Upper lobe of right lung (tissue), 1 donor: ENCODE measurements around the gene TTC28. TPM values are rescaled to one million over a fixed set of nuclear protein-coding genes. Genes with fewer than 3 reads are reported as not detected.
"Not testable (repeated sequence)": the region's sequence is repeated elsewhere in the genome, so short reads cannot be mapped to it uniquely, and the experiment has no call there.

ENCODE experiments used
- ATAC-seq: fragments of 200-7000 bp; cut with Tn5 transposase; one replicate; pipeline ENCODE4 v1.9.1; 2020; ENCODE audit warnings: mild to moderate bottlenecking, moderate library complexity
- DNase-seq: peaks from one replicate; pipeline ENCODE4 v3.0.0-alpha.2; 2020
- H3K27ac ChIP-seq: fragments of 200-600 bp; one replicate; pipeline ENCODE4 v1.8.0; 2022
- H3K27me3 ChIP-seq: fragments of 200-600 bp; one replicate; pipeline ENCODE4 v1.8.0; 2022; ENCODE audit warnings: mild to moderate bottlenecking
- H3K36me3 ChIP-seq: fragments of 200-600 bp; one replicate; pipeline ENCODE4 v1.8.0; 2022
- H3K4me1 ChIP-seq: fragments of 200-600 bp; one replicate; pipeline ENCODE4 v1.8.0; 2022
- H3K4me3 ChIP-seq: fragments of 200-600 bp; one replicate; pipeline ENCODE4 v1.8.0; 2022; ENCODE audit warnings: mild to moderate bottlenecking
- H3K9me3 ChIP-seq: fragments of 200-600 bp; one replicate; pipeline ENCODE4 v1.8.0; 2022
- CTCF ChIP-seq: fragments of 200-600 bp; IDR thresholded peaks from one replicate; pipeline ENCODE4 v1.8.0; 2022; ENCODE audit warnings: antibody characterized with exemption
- intact Hi-C: fragments of 100-400 bp; cut with DNase I; formaldehyde crosslinking; loops from one replicate; pipeline ENCODE4 v1.11.0; 2022
- long read RNA-seq: library from polyadenylated mRNA; unstranded; transcript quantifications from one replicate; pipeline ENCODE4 v2.0.0, GENCODE V29; 2021
- total RNA-seq: library from RNA; stranded (reverse); fragmentation: NEBNext Ultra II Directional; extraction: Animal tissue kit (Norgen Biotek cat#: 25700); gene quantifications from one replicate; pipeline ENCODE4 v1.2.1, GENCODE V29; 2021
- donor health status: DM: no; HTN: yes; CAD: no; lungs with severe emphysema.

Gene TTC28
- 48.7 TPM for total RNA-seq
- long read RNA-seq, partial matches to known transcripts: 14 of 40 reads
- long read RNA-seq, other reads (novel, unspliced or antisense): 26 of 40 reads

GRCh38 chr22:28679611-28680287, at the start of gene TTC28:
TTC28 (minus strand) TSS chr22:28679840; CDS start chr22:28679723, 117 bp downstream.
- intact Hi-C loops, H3K9me3 ChIP-seq, H3K27me3 ChIP-seq, H3K36me3 ChIP-seq, H3K4me1 ChIP-seq, H3K27ac ChIP-seq: not testable (repeated sequence)
- DNase-seq (peak; percentile 89), ATAC-seq (peak; percentile 61)
- peak within 1 kb of the TSS; percentile 64 for H3K4me3 ChIP-seq

GRCh38 chr22:28728621-28729313, 49.1 kb upstream of the TTC28 start:
- no peaks in the 10 kb centered on the region for H3K4me1 ChIP-seq
- H3K27ac ChIP-seq: no peak overlapping the region
- H3K27me3 ChIP-seq: no peaks in the 10 kb centered on the region
- no peaks in the 10 kb centered on the region for H3K36me3 ChIP-seq
- ATAC-seq: no peak
- no peak for TF ChIP-seq CTCF
- no peaks in the 10 kb centered on the region for H3K9me3 ChIP-seq
- intact Hi-C loops: no loop called here
- H3K4me3 ChIP-seq: no peak overlapping the region
- DNase-seq: no peak

- H3K36me3 ChIP-seq: no peaks in the 10 kb centered on the region
- no peak overlapping the region for H3K4me3 ChIP-seq
- H3K27me3 ChIP-seq: no peaks in the 10 kb centered on the region
- no peaks in the 10 kb centered on the region for H3K9me3 ChIP-seq
- intact Hi-C loops: no loop called here
- ATAC-seq (no peak), DNase-seq (no peak)
- H3K4me1 ChIP-seq: no peaks in the 10 kb centered on the region
- H3K27ac ChIP-seq: no peak overlapping the region
- TF ChIP-seq CTCF: no peak
These were observed 48.4 kb upstream of the TTC28 start for GRCh38 chr22:28728002-28728401.

- Histone ChIP-seq H3K9me3 (no peaks in the 10 kb centered on the region), H3K27me3 (no peaks in the 10 kb centered on the region), H3K4me1 (no peaks in the 10 kb centered on the region), H3K4me3 (no peak overlapping the region), H3K27ac (no peak overlapping the region), H3K36me3 (no peaks in the 10 kb centered on the region)
- intact Hi-C loops: no loop called here
- no peak for ATAC-seq
- TF ChIP-seq CTCF: no peak
- DNase-seq: no peak
These were observed 38.4 kb upstream of the TTC28 start for GRCh38 chr22:28718044-28718443.

- Histone ChIP-seq H3K9me3 (no peaks in the 10 kb centered on the region), H3K27ac (no peak overlapping the region), H3K4me3 (no peak overlapping the region), H3K36me3 (no peaks in the 10 kb centered on the region), H3K4me1 (no peaks in the 10 kb centered on the region), H3K27me3 (no peaks in the 10 kb centered on the region)
- no peak for TF ChIP-seq CTCF
- intact Hi-C loops: no loop called here
- no peak for ATAC-seq
- no peak for DNase-seq
These were observed 37.0 kb upstream of the TTC28 start for GRCh38 chr22:28716686-28717085.

GRCh38 chr22:28715611-28716010, 36.0 kb upstream of the TTC28 start:
- no peaks in the 10 kb centered on the region for H3K36me3 ChIP-seq
- ATAC-seq: no peak
- intact Hi-C loops: no loop called here
- H3K27ac ChIP-seq: no peak overlapping the region
- no peaks in the 10 kb centered on the region for H3K4me1 ChIP-seq
- H3K27me3 ChIP-seq: no peaks in the 10 kb centered on the region
- no peaks in the 10 kb centered on the region for H3K9me3 ChIP-seq
- no peak for TF ChIP-seq CTCF
- no peak overlapping the region for H3K4me3 ChIP-seq
- no peak for DNase-seq
